CD1c-positive myeloid dendritic cell (primary cell): ENCODE data around the gene SPATA18.
"Not testable (repeated sequence)": the region's sequence is repeated elsewhere in the genome, so short reads cannot be mapped to it uniquely, and the experiment has no call there.

Source experiments
- DNase-seq: peaks from one replicate; pipeline ENCODE4 v3.0.0-alpha.2; 2016; ENCODE audit errors: extremely low spot score

The SPATA18 gene

GRCh38 chr4:52106191-52106590, 55.1 kb downstream of the SPATA18 start:
- DNase-seq: no peak

- DNase-seq: no peak
Measured at GRCh38 chr4:52106660-52107059, 55.6 kb downstream of the SPATA18 start.

GRCh38 chr4:52107336-52107735, 56.2 kb downstream of the SPATA18 start:
- DNase-seq: no peak

- DNase-seq: no peak
Measured at GRCh38 chr4:52107745-52108144, 56.6 kb downstream of the SPATA18 start.

- no peak for DNase-seq
Measured at GRCh38 chr4:52110171-52110570, 59.1 kb downstream of the SPATA18 start.

- DNase-seq: no peak
Measured at GRCh38 chr4:52111995-52112394, 60.9 kb downstream of the SPATA18 start.

GRCh38 chr4:52112411-52112810, 61.3 kb downstream of the SPATA18 start:
- no peak for DNase-seq

- DNase-seq: no peak
Measured at GRCh38 chr4:52116641-52117040, 65.5 kb downstream of the SPATA18 start.

- no peak for DNase-seq
Measured at GRCh38 chr4:52126226-52126625, 75.1 kb downstream of the SPATA18 start.

GRCh38 chr4:52126966-52127365, 75.9 kb downstream of the SPATA18 start:
- DNase-seq: no peak

- no peak for DNase-seq
Measured at GRCh38 chr4:52135171-52135570, 84.1 kb downstream of the SPATA18 start.

- not testable (repeated sequence) for DNase-seq
Measured at GRCh38 chr4:52137152-52137551, 86.0 kb downstream of the SPATA18 start.

GRCh38 chr4:52142816-52143215, 91.7 kb downstream of the SPATA18 start:
- no peak for DNase-seq

GRCh38 chr4:52143815-52144214, 92.7 kb downstream of the SPATA18 start:
- no peak for DNase-seq

GRCh38 chr4:52144372-52144771, 93.3 kb downstream of the SPATA18 start:
- DNase-seq: no peak
